Measurements from ENCODE around the gene TUBGCP3.

Gene TUBGCP3

GRCh38 chr13:112580912-112581311, 7.0 kb downstream of the TUBGCP3 start:
- no peak for DNase-seq (ENCODE audit: insufficient read length, low spot score)
- no peak for FAIRE-seq
- TF ChIP-seq SPI1 (IDR thresholded peaks at IDR 0.05; ENCODE audit: low read depth, low read length) (no peak), TAF1 (IDR thresholded peaks at IDR 0.05; ENCODE audit: low read depth, low read length) (no peak), POLR2A (IDR thresholded peaks at IDR 0.05; ENCODE audit: low read depth, low read length) (no peak)

- no peak for FAIRE-seq
- no peak for TF ChIP-seq POLR2AphosphoS5 (IDR thresholded peaks at IDR 0.05; ENCODE audit: low read depth, low read length)
- no peak for TF ChIP-seq TAF1 (IDR thresholded peaks at IDR 0.05; ENCODE audit: low read depth, low read length)
- TF ChIP-seq SPI1 (IDR thresholded peaks at IDR 0.05; ENCODE audit: low read depth, low read length) = no peak
- no peak for TF ChIP-seq POU2F2 (IDR thresholded peaks at IDR 0.05; ENCODE audit: low read depth, low read length)
- DNase-seq (ENCODE audit: insufficient read length, low spot score) = no peak
These were observed 7.7 kb downstream of the TUBGCP3 start for GRCh38 chr13:112580211-112580610.

GRCh38 chr13:112579310-112579843, 8.6 kb downstream of the TUBGCP3 start:
- TF ChIP-seq POU2F2 (IDR thresholded peaks at IDR 0.05; ENCODE audit: low read depth, low read length) (no peak), POLR2A (IDR thresholded peaks at IDR 0.05; ENCODE audit: low read depth, low read length) (no peak), POLR2AphosphoS5 (IDR thresholded peaks at IDR 0.05; ENCODE audit: low read depth, low read length) (no peak), TAF1 (IDR thresholded peaks at IDR 0.05; ENCODE audit: low read depth, low read length) (no peak)
- no peak for DNase-seq (ENCODE audit: insufficient read length, low spot score)
- FAIRE-seq = no peak

- FAIRE-seq (no peak), DNase-seq (ENCODE audit: insufficient read length, low spot score) (no peak)
- no peak for TF ChIP-seq POLR2AphosphoS5 (IDR thresholded peaks at IDR 0.05; ENCODE audit: low read depth, low read length)
- no peak for TF ChIP-seq TAF1 (IDR thresholded peaks at IDR 0.05; ENCODE audit: low read depth, low read length)
- TF ChIP-seq SPI1 (IDR thresholded peaks at IDR 0.05; ENCODE audit: low read depth, low read length) = no peak
- no peak for TF ChIP-seq PAX5 (IDR thresholded peaks at IDR 0.05; ENCODE audit: insufficient read depth, low read length, severe bottlenecking)
- no peak for TF ChIP-seq POLR2A (IDR thresholded peaks at IDR 0.05; ENCODE audit: low read depth, low read length)
- no peak for TF ChIP-seq POU2F2 (IDR thresholded peaks at IDR 0.05; ENCODE audit: low read depth, low read length)
These were observed 11.2 kb downstream of the TUBGCP3 start for GRCh38 chr13:112576768-112577167.

- FAIRE-seq (peak; percentile 58), DNase-seq (ENCODE audit: insufficient read length, low spot score) (no peak)
- TF ChIP-seq POLR2AphosphoS5 (IDR thresholded peaks at IDR 0.05; ENCODE audit: low read depth, low read length) = no peak
- no peak for TF ChIP-seq PAX5 (IDR thresholded peaks at IDR 0.05; ENCODE audit: insufficient read depth, low read length, severe bottlenecking)
- TF ChIP-seq POU2F2 (IDR thresholded peaks at IDR 0.05; ENCODE audit: low read depth, low read length) = no peak
- TF ChIP-seq TAF1 (IDR thresholded peaks at IDR 0.05; ENCODE audit: low read depth, low read length) = no peak
These were observed 11.8 kb downstream of the TUBGCP3 start for GRCh38 chr13:112576191-112576590.

- DNase-seq (ENCODE audit: insufficient read length, low spot score) (no peak), FAIRE-seq (no peak)
- TF ChIP-seq POU2F2 (IDR thresholded peaks at IDR 0.05; ENCODE audit: low read depth, low read length) (no peak), SPI1 (IDR thresholded peaks at IDR 0.05; ENCODE audit: low read depth, low read length) (no peak), POLR2AphosphoS5 (IDR thresholded peaks at IDR 0.05; ENCODE audit: low read depth, low read length) (no peak), PAX5 (IDR thresholded peaks at IDR 0.05; ENCODE audit: insufficient read depth, low read length, severe bottlenecking) (no peak), POLR2A (IDR thresholded peaks at IDR 0.05; ENCODE audit: low read depth, low read length) (no peak), TAF1 (IDR thresholded peaks at IDR 0.05; ENCODE audit: low read depth, low read length) (no peak)
These were observed 12.3 kb downstream of the TUBGCP3 start for GRCh38 chr13:112575675-112576074.

GRCh38 chr13:112574834-112575613, 12.9 kb downstream of the TUBGCP3 start:
- TF ChIP-seq POLR2A (IDR thresholded peaks at IDR 0.05; ENCODE audit: low read depth, low read length) (no peak), SPI1 (IDR thresholded peaks at IDR 0.05; ENCODE audit: low read depth, low read length) (no peak), PAX5 (IDR thresholded peaks at IDR 0.05; ENCODE audit: insufficient read depth, low read length, severe bottlenecking) (no peak), POLR2AphosphoS5 (IDR thresholded peaks at IDR 0.05; ENCODE audit: low read depth, low read length) (no peak), POU2F2 (IDR thresholded peaks at IDR 0.05; ENCODE audit: low read depth, low read length) (no peak), TAF1 (IDR thresholded peaks at IDR 0.05; ENCODE audit: low read depth, low read length) (no peak)
- FAIRE-seq = peak; percentile 40
- no peak for DNase-seq (ENCODE audit: insufficient read length, low spot score)

- FAIRE-seq (no peak), DNase-seq (ENCODE audit: insufficient read length, low spot score) (no peak)
- TF ChIP-seq SPI1 (IDR thresholded peaks at IDR 0.05; ENCODE audit: low read depth, low read length) = no peak
- TF ChIP-seq PAX5 (IDR thresholded peaks at IDR 0.05; ENCODE audit: insufficient read depth, low read length, severe bottlenecking) = no peak
- no peak for TF ChIP-seq POLR2AphosphoS5 (IDR thresholded peaks at IDR 0.05; ENCODE audit: low read depth, low read length)
- TF ChIP-seq POU2F2 (IDR thresholded peaks at IDR 0.05; ENCODE audit: low read depth, low read length) = no peak
- no peak for TF ChIP-seq POLR2A (IDR thresholded peaks at IDR 0.05; ENCODE audit: low read depth, low read length)
- no peak for TF ChIP-seq TAF1 (IDR thresholded peaks at IDR 0.05; ENCODE audit: low read depth, low read length)
These were observed 13.5 kb downstream of the TUBGCP3 start for GRCh38 chr13:112574416-112574815.

- FAIRE-seq (no peak), DNase-seq (ENCODE audit: insufficient read length, low spot score) (no peak)
- TF ChIP-seq POU2F2 (IDR thresholded peaks at IDR 0.05; ENCODE audit: low read depth, low read length) (no peak), TAF1 (IDR thresholded peaks at IDR 0.05; ENCODE audit: low read depth, low read length) (no peak), SPI1 (IDR thresholded peaks at IDR 0.05; ENCODE audit: low read depth, low read length) (no peak), POLR2AphosphoS5 (IDR thresholded peaks at IDR 0.05; ENCODE audit: low read depth, low read length) (no peak), PAX5 (IDR thresholded peaks at IDR 0.05; ENCODE audit: insufficient read depth, low read length, severe bottlenecking) (no peak), POLR2A (IDR thresholded peaks at IDR 0.05; ENCODE audit: low read depth, low read length) (no peak)
These were observed 14.2 kb downstream of the TUBGCP3 start for GRCh38 chr13:112573710-112574109.

- TF ChIP-seq TAF1 (IDR thresholded peaks at IDR 0.05; ENCODE audit: low read depth, low read length) = no peak
- TF ChIP-seq POU2F2 (IDR thresholded peaks at IDR 0.05; ENCODE audit: low read depth, low read length) = no peak
- TF ChIP-seq POLR2AphosphoS5 (IDR thresholded peaks at IDR 0.05; ENCODE audit: low read depth, low read length) = no peak
- no peak for TF ChIP-seq POLR2A (IDR thresholded peaks at IDR 0.05; ENCODE audit: low read depth, low read length)
- no peak for TF ChIP-seq SPI1 (IDR thresholded peaks at IDR 0.05; ENCODE audit: low read depth, low read length)
- no peak for TF ChIP-seq PAX5 (IDR thresholded peaks at IDR 0.05; ENCODE audit: insufficient read depth, low read length, severe bottlenecking)
- DNase-seq (ENCODE audit: insufficient read length, low spot score) (no peak), FAIRE-seq (no peak)
These were observed 15.6 kb downstream of the TUBGCP3 start for GRCh38 chr13:112572366-112572765.
